Stimulated activated CD4-positive, alpha-beta T cell treated with anti-CD3 and anti-CD28 coated beads, Interleukin-2, amount 100 ng/mL, for 4 hours (primary cell): ENCODE data around the gene ODF2.

Experiments
- DNase-seq: peaks from one replicate; pipeline ENCODE4 v3.0.0-alpha.2; 2020; ENCODE audit warnings: low read depth

The ODF2 gene

GRCh38 chr9:128528445-128529160 is 72.8 kb downstream of the ODF2 start:
- DNase-seq: no peak

- DNase-seq: no peak
Observed at GRCh38 chr9:128529191-128529590, 73.4 kb downstream of the ODF2 start.

- no peak for DNase-seq
Observed at GRCh38 chr9:128532581-128532980, 76.8 kb downstream of the ODF2 start.

- DNase-seq: no peak
Observed at GRCh38 chr9:128540634-128541360, 85.0 kb downstream of the ODF2 start.

GRCh38 chr9:128546504-128546903 is 90.7 kb downstream of the ODF2 start:
- no peak for DNase-seq

- DNase-seq: no peak
Observed at GRCh38 chr9:128548876-128549275, 93.1 kb downstream of the ODF2 start.

- DNase-seq: peak; percentile 26
Observed at GRCh38 chr9:128550226-128550625, 94.4 kb downstream of the ODF2 start.
